Ovary (tissue), 3 donors: ENCODE measurements around the gene CCDC169.

Experiments
- CTCF ChIP-seq, 3 donors: fragments of 450-650 bp in 2 of 3; fragments of 200-600 bp in 1 of 3; IDR thresholded peaks; one replicate each; pipeline versions ENCODE4 v1.5.1 to v1.8.0; 2016 to 2022; ENCODE audit warnings: antibody characterized with exemption in 3 of 3, mild to moderate bottlenecking in 1 of 3
- EP300 ChIP-seq: sonication (generic); formaldehyde crosslinking; IDR thresholded peaks from one replicate; pipeline ENCODE4 v1.6.1; 2017; ENCODE audit warnings: antibody characterized with exemption
- POLR2A ChIP-seq: fragments of 450-650 bp; IDR thresholded peaks from one replicate; pipeline ENCODE4 v1.6.1; 2017; ENCODE audit warnings: antibody characterized with exemption, mild to moderate bottlenecking, moderate library complexity
- donor health status: DM: no; HTN: no; CAD: no.

- TF ChIP-seq CTCF (IDR thresholded peaks at IDR 0.05) (no peak), POLR2A (no peak), EP300 (no peak)
Observed at GRCh38 chr13:36259361-36260137, 38.1 kb downstream of the CCDC169 start.
